ENCODE measurements around the gene FER. TPM values are rescaled to one million over a fixed set of nuclear protein-coding genes. Genes with fewer than 3 reads are reported as not detected.

The FER gene
- total RNA-seq, 1 experiment from 2014 or later = 22.1 TPM

DNA sequence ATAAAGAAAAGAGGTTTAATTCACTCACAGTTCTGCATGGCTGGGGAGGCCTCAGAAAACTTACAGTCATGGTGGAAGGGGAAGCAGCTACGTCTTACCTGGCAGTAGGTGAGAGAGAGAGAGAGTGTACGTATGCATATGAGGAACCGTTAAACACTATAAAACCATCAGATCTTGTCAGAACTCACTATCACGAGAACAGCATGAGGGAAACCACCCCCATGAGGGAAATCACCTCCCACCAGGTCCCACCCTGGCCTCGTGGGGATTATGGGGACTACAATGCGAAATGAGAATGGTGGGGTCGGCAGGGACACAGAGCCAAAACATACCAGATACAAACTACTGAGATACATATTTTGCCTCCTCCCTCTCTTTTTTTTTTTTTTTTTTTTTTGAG, 10.8 kb upstream of the FER start:
- Histone ChIP-seq H3K9me3 (ENCODE audit: control insufficient read depth, insufficient read depth, low read depth, low read length) (no peaks in the 10 kb centered on the region), H3K27me3 (ENCODE audit: control insufficient read depth, insufficient read depth, low read length) (no peaks in the 10 kb centered on the region), H3K4me3 (ENCODE audit: low read depth in 2 of 2, low read length in 2 of 2) (no peak overlapping the region), H3K27ac (ENCODE audit: low read length) (no peak overlapping the region), H3K36me3 (ENCODE audit: control insufficient read depth, insufficient read depth, low read length) (no peaks in the 10 kb centered on the region), H3K4me1 (ENCODE audit: control insufficient read depth, insufficient read depth, low read length) (no peaks in the 10 kb centered on the region)
- no TSS peak for BruUV-seq (replicated peaks)
- ChIA-PET POLR2A (no interaction called here), CTCF (no interaction called here)
- no peak for DNase-seq (ENCODE audit: low read depth, low spot score)
- TF ChIP-seq POLR2AphosphoS5 (IDR thresholded peaks at IDR 0.05; ENCODE audit: low read depth, low read length) (no peak), TCF7L2 (IDR thresholded peaks at IDR 0.05; ENCODE audit: low read depth, low read length) (no peak), SIN3A (IDR thresholded peaks at IDR 0.05; ENCODE audit: borderline replicate concordance, insufficient read depth, low read depth, low read length) (no peak)
- TF ChIP-seq, protein P1, sequence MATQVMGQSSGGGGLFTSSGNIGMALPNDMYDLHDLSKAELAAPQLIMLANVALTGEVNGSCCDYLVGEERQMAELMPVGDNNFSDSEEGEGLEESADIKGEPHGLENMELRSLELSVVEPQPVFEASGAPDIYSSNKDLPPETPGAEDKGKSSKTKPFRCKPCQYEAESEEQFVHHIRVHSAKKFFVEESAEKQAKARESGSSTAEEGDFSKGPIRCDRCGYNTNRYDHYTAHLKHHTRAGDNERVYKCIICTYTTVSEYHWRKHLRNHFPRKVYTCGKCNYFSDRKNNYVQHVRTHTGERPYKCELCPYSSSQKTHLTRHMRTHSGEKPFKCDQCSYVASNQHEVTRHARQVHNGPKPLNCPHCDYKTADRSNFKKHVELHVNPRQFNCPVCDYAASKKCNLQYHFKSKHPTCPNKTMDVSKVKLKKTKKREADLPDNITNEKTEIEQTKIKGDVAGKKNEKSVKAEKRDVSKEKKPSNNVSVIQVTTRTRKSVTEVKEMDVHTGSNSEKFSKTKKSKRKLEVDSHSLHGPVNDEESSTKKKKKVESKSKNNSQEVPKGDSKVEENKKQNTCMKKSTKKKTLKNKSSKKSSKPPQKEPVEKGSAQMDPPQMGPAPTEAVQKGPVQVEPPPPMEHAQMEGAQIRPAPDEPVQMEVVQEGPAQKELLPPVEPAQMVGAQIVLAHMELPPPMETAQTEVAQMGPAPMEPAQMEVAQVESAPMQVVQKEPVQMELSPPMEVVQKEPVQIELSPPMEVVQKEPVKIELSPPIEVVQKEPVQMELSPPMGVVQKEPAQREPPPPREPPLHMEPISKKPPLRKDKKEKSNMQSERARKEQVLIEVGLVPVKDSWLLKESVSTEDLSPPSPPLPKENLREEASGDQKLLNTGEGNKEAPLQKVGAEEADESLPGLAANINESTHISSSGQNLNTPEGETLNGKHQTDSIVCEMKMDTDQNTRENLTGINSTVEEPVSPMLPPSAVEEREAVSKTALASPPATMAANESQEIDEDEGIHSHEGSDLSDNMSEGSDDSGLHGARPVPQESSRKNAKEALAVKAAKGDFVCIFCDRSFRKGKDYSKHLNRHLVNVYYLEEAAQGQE (IDR thresholded peaks at IDR 0.05; ENCODE audit: insufficient read depth in 1 of 2, low read depth in 2 of 2, low read length in 1 of 2) = no peak
- TF ChIP-seq, protein P2, sequence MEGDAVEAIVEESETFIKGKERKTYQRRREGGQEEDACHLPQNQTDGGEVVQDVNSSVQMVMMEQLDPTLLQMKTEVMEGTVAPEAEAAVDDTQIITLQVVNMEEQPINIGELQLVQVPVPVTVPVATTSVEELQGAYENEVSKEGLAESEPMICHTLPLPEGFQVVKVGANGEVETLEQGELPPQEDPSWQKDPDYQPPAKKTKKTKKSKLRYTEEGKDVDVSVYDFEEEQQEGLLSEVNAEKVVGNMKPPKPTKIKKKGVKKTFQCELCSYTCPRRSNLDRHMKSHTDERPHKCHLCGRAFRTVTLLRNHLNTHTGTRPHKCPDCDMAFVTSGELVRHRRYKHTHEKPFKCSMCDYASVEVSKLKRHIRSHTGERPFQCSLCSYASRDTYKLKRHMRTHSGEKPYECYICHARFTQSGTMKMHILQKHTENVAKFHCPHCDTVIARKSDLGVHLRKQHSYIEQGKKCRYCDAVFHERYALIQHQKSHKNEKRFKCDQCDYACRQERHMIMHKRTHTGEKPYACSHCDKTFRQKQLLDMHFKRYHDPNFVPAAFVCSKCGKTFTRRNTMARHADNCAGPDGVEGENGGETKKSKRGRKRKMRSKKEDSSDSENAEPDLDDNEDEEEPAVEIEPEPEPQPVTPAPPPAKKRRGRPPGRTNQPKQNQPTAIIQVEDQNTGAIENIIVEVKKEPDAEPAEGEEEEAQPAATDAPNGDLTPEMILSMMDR (IDR thresholded peaks at IDR 0.05) = no peak
- in situ Hi-C loops (cut with HindIII; ENCODE audit: low pct_unique_long_range_greater_than_20kb, low sequenced_read_pairs) = no loop called here
- no peak for ATAC-seq
- intact Hi-C loops (cut with micrococcal nuclease; ENCODE audit: unreplicated experiment) = no loop called here

DNA sequence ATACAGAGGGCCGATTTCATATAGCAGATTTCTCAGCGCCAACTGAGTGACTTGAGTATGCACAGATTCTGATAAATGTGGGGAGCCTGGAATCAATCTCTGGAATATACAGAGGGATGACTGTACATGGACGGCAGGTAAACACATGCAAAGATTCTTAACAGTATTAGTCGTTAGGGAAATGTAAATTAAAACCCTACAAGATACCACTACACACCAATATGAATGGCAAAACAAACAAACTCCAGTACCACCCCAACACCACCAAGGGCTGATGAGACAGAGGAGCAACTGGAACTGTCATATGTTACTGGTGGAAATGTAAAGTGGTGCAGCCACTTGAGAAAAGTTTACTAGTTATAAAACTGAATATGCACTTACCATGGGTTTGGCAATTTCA, 8.3 kb upstream of the FER start:
- intact Hi-C loops (cut with micrococcal nuclease; ENCODE audit: unreplicated experiment) (no loop called here), in situ Hi-C loops (cut with HindIII; ENCODE audit: low pct_unique_long_range_greater_than_20kb, low sequenced_read_pairs) (no loop called here)
- no peak for ATAC-seq
- no TSS peak for BruUV-seq (replicated peaks)
- Histone ChIP-seq H3K4me3 (ENCODE audit: low read depth in 2 of 2, low read length in 2 of 2) (no peak overlapping the region), H3K36me3 (ENCODE audit: control insufficient read depth, insufficient read depth, low read length) (no peaks in the 10 kb centered on the region), H3K9me3 (ENCODE audit: control insufficient read depth, insufficient read depth, low read depth, low read length) (no peaks in the 10 kb centered on the region), H3K27ac (ENCODE audit: low read length) (no peak overlapping the region), H3K4me1 (ENCODE audit: control insufficient read depth, insufficient read depth, low read length) (no peaks in the 10 kb centered on the region), H3K27me3 (ENCODE audit: control insufficient read depth, insufficient read depth, low read length) (no peaks in the 10 kb centered on the region)
- ChIA-PET CTCF (no interaction called here), POLR2A (interaction anchor here (0.6 kb wide), 1 partner anchor 77 kb away, joined by 10 read pairs; no protein-coding TSS in a partner anchor)
- DNase-seq (ENCODE audit: low read depth, low spot score) = no peak
- TF ChIP-seq, protein P2 (IDR thresholded peaks at IDR 0.05) = no peak
- TF ChIP-seq, protein P1 (IDR thresholded peaks at IDR 0.05; ENCODE audit: insufficient read depth in 1 of 2, low read depth in 2 of 2, low read length in 1 of 2) = no peak
- TF ChIP-seq SIN3A (IDR thresholded peaks at IDR 0.05; ENCODE audit: borderline replicate concordance, insufficient read depth, low read depth, low read length) (no peak), POLR2AphosphoS5 (IDR thresholded peaks at IDR 0.05; ENCODE audit: low read depth, low read length) (no peak), TCF7L2 (IDR thresholded peaks at IDR 0.05; ENCODE audit: low read depth, low read length) (no peak)

Data from Panc1 (cell line).